HEK293 (cell line): ENCODE results near the gene EBI3.

Experiments used
- EGR2 ChIP-seq: fragments of 450-650 bp; formaldehyde crosslinking; IDR thresholded peaks from 2 replicates; pipeline ENCODE4 v1.5.1; 2016; ENCODE audit warnings: low read depth, missing biosample characterization, missing genetic modification characterization
- FEZF1 ChIP-seq: fragments of 450-650 bp; formaldehyde crosslinking; IDR thresholded peaks from 2 replicates; pipeline ENCODE4 v1.5.1; 2016; ENCODE audit warnings: missing biosample characterization, missing genetic modification characterization
- GLI2 ChIP-seq: fragments of 450-650 bp; formaldehyde crosslinking; IDR thresholded peaks from 2 replicates; pipeline ENCODE4; 2017; ENCODE audit warnings: missing biosample characterization, missing genetic modification characterization, low read depth, borderline replicate concordance
- GLIS1 ChIP-seq: fragments of 450-650 bp; formaldehyde crosslinking; IDR thresholded peaks from 2 replicates; pipeline ENCODE4 v1.5.1; 2016; ENCODE audit warnings: missing biosample characterization, missing genetic modification characterization
- HOXA7 ChIP-seq: sonication (generic); formaldehyde crosslinking; IDR thresholded peaks from 2 replicates; pipeline ENCODE4 v1.8.1; 2022; ENCODE audit warnings: missing genetic modification reagents, borderline replicate concordance
- KLF16 ChIP-seq: fragments of 450-650 bp; formaldehyde crosslinking; IDR thresholded peaks from 2 replicates; pipeline ENCODE4 v1.5.1; 2017; ENCODE audit warnings: missing biosample characterization, missing genetic modification characterization
- MEIS1 ChIP-seq: sonication (generic); formaldehyde crosslinking; IDR thresholded peaks from 2 replicates; pipeline ENCODE4 v1.8.1; 2022; ENCODE audit warnings: missing genetic modification reagents, mild to moderate bottlenecking, borderline replicate concordance
- OSR2 ChIP-seq: fragments of 450-650 bp; formaldehyde crosslinking; IDR thresholded peaks from 2 replicates; pipeline ENCODE4 v1.5.1; 2016; ENCODE audit warnings: missing biosample characterization, missing genetic modification characterization
- PRDM1 ChIP-seq: fragments of 450-650 bp; formaldehyde crosslinking; IDR thresholded peaks from 2 replicates; pipeline ENCODE4; 2016; ENCODE audit warnings: missing biosample characterization, missing genetic modification characterization
- ZBTB1 ChIP-seq: fragments of 450-650 bp; formaldehyde crosslinking; IDR thresholded peaks from 2 replicates; pipeline ENCODE4 v1.5.1; 2016; ENCODE audit warnings: missing biosample characterization, missing genetic modification characterization
- ZBTB49 ChIP-seq: fragments of 450-650 bp; formaldehyde crosslinking; IDR thresholded peaks from 2 replicates; pipeline ENCODE4 v1.5.1; 2016; ENCODE audit warnings: missing biosample characterization, missing genetic modification characterization, low read depth
- ZFP41 ChIP-seq: fragments of 450-650 bp; formaldehyde crosslinking; IDR thresholded peaks from 2 replicates; pipeline ENCODE4 v1.5.1; 2016; ENCODE audit warnings: missing biosample characterization, missing genetic modification characterization, borderline replicate concordance
- ZFP69B ChIP-seq: fragments of 450-650 bp; formaldehyde crosslinking; IDR thresholded peaks from 2 replicates; pipeline ENCODE4 v1.5.1; 2016; ENCODE audit warnings: missing biosample characterization, missing genetic modification characterization
- ZNF175 ChIP-seq: fragments of 450-650 bp; formaldehyde crosslinking; IDR thresholded peaks from 2 replicates; pipeline ENCODE4 v1.5.1; 2016; ENCODE audit warnings: missing biosample characterization, missing genetic modification characterization
- ZNF211 ChIP-seq: fragments of 450-650 bp; formaldehyde crosslinking; IDR thresholded peaks from 2 replicates; pipeline ENCODE4 v1.5.1; 2016; ENCODE audit warnings: low read depth, missing biosample characterization, missing genetic modification characterization
- ZNF274 ChIP-seq, 2 experiments: fragments of 200-500 bp in 1 of 2; fragments of 450-650 bp in 1 of 2; sonication (Bioruptor generic) in 1 of 2; formaldehyde crosslinking in 1 of 2; IDR thresholded peaks; 2 replicates each; pipeline versions ENCODE4 v1.5.1 to v1.6.1; 2014 to 2016; ENCODE audit warnings: borderline replicate concordance in 1 of 2, inconsistent platforms in 1 of 2, low read length in 1 of 2, missing biosample characterization in 1 of 2, missing genetic modification characterization in 1 of 2
- ZNF366 ChIP-seq: fragments of 450-650 bp; formaldehyde crosslinking; conservative IDR thresholded peaks from 2 replicates; pipeline ENCODE4 v1.5.1; 2016; ENCODE audit warnings: missing biosample characterization, missing genetic modification characterization
- ZNF37A ChIP-seq: fragments of 450-650 bp; IDR thresholded peaks from 2 replicates; pipeline ENCODE4 v1.5.1; 2018; ENCODE audit warnings: missing biosample characterization, missing genetic modification characterization
- ZNF501 ChIP-seq: fragments of 450-650 bp; formaldehyde crosslinking; IDR thresholded peaks from 2 replicates; pipeline ENCODE4 v1.5.1; 2016; ENCODE audit warnings: missing biosample characterization, missing genetic modification characterization
- ZNF521 ChIP-seq: fragments of 450-650 bp; formaldehyde crosslinking; IDR thresholded peaks from 2 replicates; pipeline ENCODE4 v1.5.1; 2017; ENCODE audit warnings: missing biosample characterization, mild to moderate bottlenecking, missing genetic modification characterization
- ZNF549 ChIP-seq: fragments of 450-650 bp; IDR thresholded peaks from 2 replicates; pipeline ENCODE4 v1.5.1; 2018; ENCODE audit warnings: missing biosample characterization, missing genetic modification characterization, mild to moderate bottlenecking, inconsistent platforms, moderate library complexity
- ZNF561 ChIP-seq: fragments of 450-650 bp; IDR thresholded peaks from 2 replicates; pipeline ENCODE4 v1.5.1; 2018; ENCODE audit warnings: missing biosample characterization, missing genetic modification characterization, borderline replicate concordance
- ZNF585B ChIP-seq: fragments of 450-650 bp; formaldehyde crosslinking; IDR thresholded peaks from 2 replicates; pipeline ENCODE4 v1.5.1; 2016; ENCODE audit warnings: missing biosample characterization, missing genetic modification characterization
- ZNF624 ChIP-seq: fragments of 450-650 bp; formaldehyde crosslinking; IDR thresholded peaks from 2 replicates; pipeline ENCODE4 v1.5.1; 2017; ENCODE audit warnings: missing biosample characterization, missing genetic modification characterization
- ZNF692 ChIP-seq: fragments of 450-650 bp; formaldehyde crosslinking; IDR thresholded peaks from 2 replicates; pipeline ENCODE4 v1.5.1; 2016; ENCODE audit warnings: missing biosample characterization, missing genetic modification characterization
- ZNF768 ChIP-seq: fragments of 450-650 bp; formaldehyde crosslinking; IDR thresholded peaks from 2 replicates; pipeline ENCODE4 v1.5.1; 2018; ENCODE audit warnings: missing biosample characterization, mild to moderate bottlenecking, missing genetic modification characterization
- ZNF785 ChIP-seq: fragments of 450-650 bp; formaldehyde crosslinking; IDR thresholded peaks from 2 replicates; pipeline ENCODE4 v1.5.1; 2016; ENCODE audit warnings: missing biosample characterization, missing genetic modification characterization
- ZSCAN18 ChIP-seq: fragments of 450-650 bp; formaldehyde crosslinking; IDR thresholded peaks from 2 replicates; pipeline ENCODE4 v1.5.1; 2016; ENCODE audit warnings: missing biosample characterization, missing genetic modification characterization
- ZSCAN23 ChIP-seq: fragments of 450-650 bp; formaldehyde crosslinking; IDR thresholded peaks from 2 replicates; pipeline ENCODE4 v1.5.1; 2016; ENCODE audit warnings: missing biosample characterization, missing genetic modification characterization
- ZSCAN30 ChIP-seq: fragments of 450-650 bp; IDR thresholded peaks from 2 replicates; pipeline ENCODE4 v1.5.1; 2018; ENCODE audit warnings: missing biosample characterization, mild to moderate bottlenecking, missing genetic modification characterization, moderate library complexity
- TF ChIP-seq, protein P1 (sequence below): fragments of 450-650 bp; formaldehyde crosslinking; IDR thresholded peaks from 2 replicates; pipeline ENCODE4 v1.5.1; 2016; ENCODE audit warnings: missing biosample characterization, missing genetic modification characterization
- TF ChIP-seq, protein P2 (sequence below): fragments of 450-650 bp; IDR thresholded peaks from 2 replicates; pipeline ENCODE4 v1.5.1; 2018; ENCODE audit warnings: missing biosample characterization, missing genetic modification characterization

EBI3 gene

DNA sequence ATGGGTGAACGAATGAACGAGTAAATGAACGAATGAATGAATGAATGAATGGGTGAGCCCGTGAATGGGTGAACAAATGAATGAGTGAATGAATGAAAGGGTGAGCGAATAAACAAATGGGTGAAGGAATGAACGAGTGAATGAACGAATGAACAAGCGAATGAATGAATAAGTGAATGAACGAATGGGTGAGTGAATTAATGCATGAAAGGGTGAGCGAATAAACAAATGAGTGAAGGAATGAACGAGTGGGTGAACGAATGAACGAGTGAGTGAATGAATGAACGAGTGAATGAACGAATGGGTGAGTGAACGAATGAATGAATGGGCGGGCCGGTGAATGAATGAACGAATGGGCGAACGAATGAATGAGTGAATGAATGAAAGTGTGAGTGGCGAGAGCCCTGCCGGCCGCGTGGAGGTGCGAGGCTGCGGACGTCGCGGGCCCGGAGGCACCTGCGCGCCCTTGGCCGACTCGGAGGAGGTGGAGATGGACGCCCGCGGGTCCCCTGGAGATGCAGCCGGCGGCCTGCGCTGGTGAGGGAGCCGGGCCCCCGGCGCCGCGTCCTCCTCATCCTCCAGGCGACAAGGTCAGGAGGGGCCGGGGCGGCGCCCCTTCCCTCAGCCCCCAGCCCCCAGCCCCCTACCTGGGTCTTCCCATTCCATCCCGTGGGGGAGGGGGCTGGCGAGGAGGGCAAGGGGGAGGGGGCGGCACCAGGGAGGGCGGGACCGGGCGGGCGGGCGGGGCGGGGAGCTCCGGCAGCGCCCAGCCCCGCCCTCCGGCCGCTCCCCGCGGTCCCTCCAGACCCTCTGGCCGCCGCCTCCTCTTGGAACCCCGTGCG lies 31.5 kb upstream of the EBI3 start (continued):
- TF ChIP-seq ZSCAN18 (tag by site-specific recombination) (no peak), ZNF366 (tag by site-specific recombination) (peak; percentile 99), FEZF1 (tag by site-specific recombination) (no peak), ZNF624 (no peak), ZNF274 (IDR thresholded peaks at IDR 0.05; ENCODE audit: low read length) (no peak), ZNF274 (tag by site-specific recombination; IDR thresholded peaks at IDR 0.05; ENCODE audit: borderline replicate concordance) (no peak), ZNF501 (tag by site-specific recombination) (no peak), HOXA7 (no peak), ZNF211 (tag by site-specific recombination) (no peak), GLIS1 (tag by site-specific recombination) (peak; percentile 68), ZNF692 (tag by site-specific recombination) (0 out of 2 replicates have a peak, but pooled peaks have one; percentile 10), ZNF785 (tag by site-specific recombination) (0 out of 2 replicates have a peak, but pooled peaks have one; percentile 33), ZNF175 (tag by site-specific recombination) (no peak), ZBTB1 (tag by site-specific recombination) (0 out of 2 replicates have a peak, but pooled peaks have one; percentile 5), ZNF37A (tag by site-specific recombination) (no peak), ZNF521 (tag by site-specific recombination) (no peak), EGR2 (tag by site-specific recombination) (no peak), ZNF549 (tag by site-specific recombination) (no peak), ZBTB49 (tag by site-specific recombination) (no peak), ZNF768 (no peak), ZSCAN30 (tag by site-specific recombination) (no peak), ZFP69B (tag by site-specific recombination) (0 out of 2 replicates have a peak, but pooled peaks have one; percentile 28), GLI2 (tag by site-specific recombination) (no peak), ZNF585B (tag by site-specific recombination) (no peak), ZNF561 (no peak), OSR2 (no peak), ZFP41 (no peak), ZSCAN23 (tag by site-specific recombination) (no peak), MEIS1 (CRISPR knock-in tag) (no peak), KLF16 (tag by site-specific recombination) (no peak), PRDM1 (tag by site-specific recombination) (peak; percentile 80)
- TF ChIP-seq, protein P1, sequence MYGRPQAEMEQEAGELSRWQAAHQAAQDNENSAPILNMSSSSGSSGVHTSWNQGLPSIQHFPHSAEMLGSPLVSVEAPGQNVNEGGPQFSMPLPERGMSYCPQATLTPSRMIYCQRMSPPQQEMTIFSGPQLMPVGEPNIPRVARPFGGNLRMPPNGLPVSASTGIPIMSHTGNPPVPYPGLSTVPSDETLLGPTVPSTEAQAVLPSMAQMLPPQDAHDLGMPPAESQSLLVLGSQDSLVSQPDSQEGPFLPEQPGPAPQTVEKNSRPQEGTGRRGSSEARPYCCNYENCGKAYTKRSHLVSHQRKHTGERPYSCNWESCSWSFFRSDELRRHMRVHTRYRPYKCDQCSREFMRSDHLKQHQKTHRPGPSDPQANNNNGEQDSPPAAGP: peak; percentile 55; the same call in 1 of the 2 replicates
- TF ChIP-seq, protein P2, sequence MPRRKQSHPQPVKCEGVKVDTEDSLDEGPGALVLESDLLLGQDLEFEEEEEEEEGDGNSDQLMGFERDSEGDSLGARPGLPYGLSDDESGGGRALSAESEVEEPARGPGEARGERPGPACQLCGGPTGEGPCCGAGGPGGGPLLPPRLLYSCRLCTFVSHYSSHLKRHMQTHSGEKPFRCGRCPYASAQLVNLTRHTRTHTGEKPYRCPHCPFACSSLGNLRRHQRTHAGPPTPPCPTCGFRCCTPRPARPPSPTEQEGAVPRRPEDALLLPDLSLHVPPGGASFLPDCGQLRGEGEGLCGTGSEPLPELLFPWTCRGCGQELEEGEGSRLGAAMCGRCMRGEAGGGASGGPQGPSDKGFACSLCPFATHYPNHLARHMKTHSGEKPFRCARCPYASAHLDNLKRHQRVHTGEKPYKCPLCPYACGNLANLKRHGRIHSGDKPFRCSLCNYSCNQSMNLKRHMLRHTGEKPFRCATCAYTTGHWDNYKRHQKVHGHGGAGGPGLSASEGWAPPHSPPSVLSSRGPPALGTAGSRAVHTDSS (tag by site-specific recombination): no peak
